Endothelial cell of umbilical vein (primary cell): Measurements from ENCODE around the gene PTPRT. TPM values are rescaled to one million over a fixed set of nuclear protein-coding genes. Genes with fewer than 3 reads are reported as not detected.

Source experiments
- BruUV-seq: library from RNA; stranded (reverse); fragments of 400-500 nt; replicated peaks from 2 replicates; lab custom pipeline; 2021; lab: Mats Ljungman, UMichigan
- CTCF ChIA-PET: fragments of 300-600, 350-600 bp; sonication (Branson Sonifier 250); formaldehyde crosslinking; loops from one replicate; lab custom pipeline; 2021; ENCODE audit warnings: antibody characterized with exemption, inconsistent platforms; lab: Charles Lee
- POLR2A ChIA-PET: fragments of 300-600, 350-600 bp; sonication (Branson Sonifier 250); formaldehyde crosslinking; loops from one replicate; lab custom pipeline; 2021; ENCODE audit warnings: antibody characterized with exemption, inconsistent platforms; lab: Charles Lee
- DNase-seq: peaks from one replicate; pipeline ENCODE4 v3.0.0-alpha.2; 2011; ENCODE audit warnings: low read depth, low spot score
- FAIRE-seq: peaks from 2 replicates; lab custom pipeline; 2011; peaks lifted over from hg19 to GRCh38; lab: Jason Lieb, UNC
- H2AFZ ChIP-seq: 2 replicates; pipeline ENCODE4 v1.6.0; 2012; ENCODE audit warnings: low read depth, low read length, control low read depth, inconsistent platforms
- H3K27ac ChIP-seq: 2 replicates; pipeline ENCODE4 v1.5.1; 2011; ENCODE audit warnings: low read depth, mild to moderate bottlenecking, control low read depth, low read length, moderate library complexity; ENCODE audit not compliant: insufficient read depth
- H3K27me3 ChIP-seq, 2 experiments: 2 replicates each; pipeline versions ENCODE4 v1.6.0 to v1.6.1; 2011; ENCODE audit warnings: low read length in 2 of 2, mixed read lengths in 1 of 2; ENCODE audit not compliant: control insufficient read depth in 2 of 2, insufficient read depth in 2 of 2
- H3K36me3 ChIP-seq, 2 experiments: 2 replicates in 1 of 2; 3 replicates in 1 of 2; pipeline ENCODE4 v1.5.1; 2011; ENCODE audit warnings: low read length in 2 of 2, mild to moderate bottlenecking in 1 of 2, moderate library complexity in 1 of 2; ENCODE audit not compliant: control insufficient read depth in 2 of 2, insufficient read depth in 2 of 2; ENCODE audit errors: extremely low read depth in 1 of 2
- H3K4me1 ChIP-seq: 3 replicates; pipeline ENCODE4 v1.5.1; 2011; ENCODE audit warnings: mild to moderate bottlenecking, low read length; ENCODE audit not compliant: control insufficient read depth, insufficient read depth; ENCODE audit errors: extremely low read depth
- H3K4me2 ChIP-seq: 2 replicates; pipeline ENCODE4 v1.6.1; 2011; ENCODE audit warnings: low read length, control low read depth, mixed read lengths; ENCODE audit not compliant: insufficient read depth
- H3K4me3 ChIP-seq, 3 experiments: fragments of 200-600 bp in 1 of 3; sonication (generic), shearing (Covaris generic) in 1 of 3; replicated peaks in 1 of 3; 2 replicates each; pipeline ENCODE4 v1.5.1; 2011 to 2016; ENCODE audit warnings: control low read depth in 3 of 3, low read length in 3 of 3, mild to moderate bottlenecking in 2 of 3, inconsistent platforms in 1 of 3, low read depth in 1 of 3, moderate library complexity in 1 of 3; ENCODE audit not compliant: insufficient read depth in 1 of 3
- H3K79me2 ChIP-seq: 2 replicates; pipeline ENCODE4 v1.6.0; 2012; ENCODE audit warnings: low read length, inconsistent platforms; ENCODE audit not compliant: control insufficient read depth, insufficient read depth
- H3K9ac ChIP-seq: replicated peaks from 2 replicates; pipeline ENCODE3; 2011; ENCODE audit warnings: low read length, control low read depth; ENCODE audit not compliant: insufficient read depth; ENCODE audit errors: extremely low read depth
- H3K9me1 ChIP-seq: replicated peaks from 3 replicates; pipeline ENCODE4 v1.6.0; 2011; ENCODE audit warnings: mild to moderate bottlenecking, low read length; ENCODE audit not compliant: control insufficient read depth, insufficient read depth; ENCODE audit errors: extremely low read depth
- H3K9me3 ChIP-seq: replicated peaks from 2 replicates; pipeline ENCODE4 v1.5.1; 2012; ENCODE audit warnings: low read length, inconsistent platforms; ENCODE audit not compliant: control insufficient read depth, insufficient read depth
- H4K20me1 ChIP-seq: replicated peaks from 2 replicates; pipeline ENCODE3; 2011; ENCODE audit warnings: mild to moderate bottlenecking, low read length; ENCODE audit not compliant: control insufficient read depth, insufficient read depth; ENCODE audit errors: extremely low read depth
- EZH2 ChIP-seq: IDR thresholded peaks from 2 replicates; pipeline ENCODE4 v1.6.1; 2012; ENCODE audit warnings: borderline replicate concordance, low read depth, mild to moderate bottlenecking, moderate library complexity, low read length, inconsistent platforms; ENCODE audit not compliant: severe bottlenecking
- FOS ChIP-seq: IDR thresholded peaks from 2 replicates; pipeline ENCODE4 v1.6.1; 2011; ENCODE audit warnings: mild to moderate bottlenecking, low read length, moderate library complexity, borderline replicate concordance; ENCODE audit not compliant: insufficient read depth
- GATA2 ChIP-seq: IDR thresholded peaks from 2 replicates; pipeline ENCODE4 v1.7.0; 2011; ENCODE audit warnings: low read depth, mild to moderate bottlenecking, moderate library complexity, mixed read lengths, low read length; ENCODE audit not compliant: insufficient read length, insufficient read depth
- JUN ChIP-seq: IDR thresholded peaks from 2 replicates; pipeline ENCODE4 v1.6.1; 2011; ENCODE audit warnings: borderline replicate concordance, low read depth; ENCODE audit not compliant: insufficient read length, insufficient read depth
- MYC ChIP-seq: IDR thresholded peaks from one replicate; pipeline ENCODE4 v1.6.1; 2011; ENCODE audit warnings: mild to moderate bottlenecking, low read depth, low read length
- POLR2A ChIP-seq: IDR thresholded peaks from 2 replicates; pipeline ENCODE4 v1.6.1; 2012; ENCODE audit warnings: low read depth, mild to moderate bottlenecking, control low read depth, low read length
- POLR2AphosphoS5 ChIP-seq: IDR thresholded peaks from 2 replicates; pipeline ENCODE4 v1.6.1; 2012; ENCODE audit warnings: low read depth, mild to moderate bottlenecking, control low read depth, low read length, moderate library complexity; ENCODE audit not compliant: insufficient read depth
- dilution Hi-C: fragments of 300-500 bp; cut with MboI; formaldehyde crosslinking; loops from one replicate; pipeline ENCODE4 v1.15.0; 2019; ENCODE audit warnings: low sequenced_read_pairs; ENCODE audit not compliant: extremely low pct_ligation_motif_present
- intact Hi-C: fragments of 100-400 bp; cut with micrococcal nuclease; formaldehyde crosslinking; loops from one replicate; pipeline ENCODE4 v1.10.0; 2022
- polyA plus RNA-seq, 4 experiments: library from polyadenylated mRNA; depleted of rRNA in 3 of 4; stranded (reverse) in 3 of 4; unstranded in 1 of 4; fragments of >200 nt; gene quantifications; 2 replicates each; pipeline versions ENCODE4 v1.2.1 to v1.2.3, GENCODE V29; 2011 to 2012; ENCODE audit warnings: missing spikeins in 1 of 4
- total RNA-seq: library from RNA; stranded (reverse); gene quantifications from 2 replicates; pipeline ENCODE4 v1.2.3, GENCODE V29; 2021
- TF ChIP-seq, protein P1 (sequence below): IDR thresholded peaks from 2 replicates; pipeline ENCODE4 v1.6.1; 2011; ENCODE audit not compliant: insufficient read depth, insufficient read length
- TF ChIP-seq, protein P2 (sequence below), 2 donors: IDR thresholded peaks; 1 replicate in 1 of 2; 2 replicates in 1 of 2; pipeline ENCODE4 v1.5.1; 2011; ENCODE audit warnings: low read length in 2 of 2, mild to moderate bottlenecking in 2 of 2, moderate library complexity in 2 of 2, control low read depth in 1 of 2, inconsistent platforms in 1 of 2, low read depth in 1 of 2; ENCODE audit not compliant: insufficient read depth in 1 of 2; ENCODE audit errors: extremely low read depth in 1 of 2

The PTPRT gene
- total and polyA plus RNA-seq, 2 donors (not counting 3 experiments of a cell fraction or from before 2014, with no cell fraction given) = not detected

DNA sequence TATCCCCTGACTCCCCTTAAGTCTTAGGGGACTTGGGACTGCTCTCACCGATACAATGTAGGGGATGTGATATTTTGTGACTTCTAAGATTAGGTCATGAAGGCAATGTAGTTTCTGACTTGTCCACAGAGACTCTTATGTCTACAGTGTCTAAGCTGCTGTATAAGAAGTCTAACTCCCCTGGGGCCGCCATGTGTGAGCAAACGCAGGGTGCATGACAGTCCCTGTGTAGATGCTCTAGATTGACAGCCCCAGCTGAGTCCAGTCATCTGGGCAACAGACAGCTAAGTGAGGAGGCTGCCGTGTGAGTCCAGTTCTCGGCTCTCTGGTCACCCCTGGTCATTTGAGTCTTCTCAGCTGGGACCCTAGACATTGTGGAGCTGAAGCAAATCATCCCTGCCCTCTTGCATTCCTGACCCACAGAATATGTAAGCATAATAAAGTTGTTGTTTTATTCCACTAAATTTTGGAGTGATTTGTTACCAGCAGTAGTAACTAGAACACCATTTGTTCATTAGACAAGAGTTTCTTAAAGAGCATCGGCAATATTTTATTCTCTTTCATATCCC is 828.2 kb downstream of the PTPRT start:
- no peak for FAIRE-seq
- dilution Hi-C loops = no loop called here
- peaks cover 2% of the 10 kb centered on the region for H3K9me3 ChIP-seq

DNA sequence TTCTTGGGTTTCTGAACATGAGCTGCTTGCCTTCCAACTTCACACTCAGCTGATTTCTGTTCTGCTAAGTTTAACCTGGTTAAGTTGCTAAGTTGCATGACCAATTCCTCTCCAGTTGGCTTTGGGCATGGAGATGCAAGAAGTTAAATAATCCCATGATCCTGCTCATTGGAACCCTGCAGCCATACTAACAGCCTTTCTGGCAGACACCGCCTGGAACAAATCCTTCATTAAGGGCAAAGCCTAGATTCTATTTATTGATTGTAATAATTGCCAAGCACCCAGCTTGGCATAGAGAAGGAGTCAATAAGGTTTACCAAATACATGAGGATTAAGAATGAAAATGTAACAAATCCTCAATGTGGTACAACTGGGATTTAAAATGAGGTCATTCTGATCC is 829.1 kb downstream of the PTPRT start:
- no peak overlapping the region for H3K9ac ChIP-seq
- H3K27ac ChIP-seq = no peak overlapping the region
- no peak for DNase-seq
- ChIA-PET CTCF (no interaction called here), POLR2A (no interaction called here)
- H3K79me2 ChIP-seq = no peaks in the 10 kb centered on the region
- H2AFZ ChIP-seq = no peak overlapping the region
- no peaks in the 10 kb centered on the region for H3K36me3 ChIP-seq
- no peaks in the 10 kb centered on the region for H4K20me1 ChIP-seq
- H3K4me1 ChIP-seq = no peaks in the 10 kb centered on the region
- no peaks in the 10 kb centered on the region for H3K9me1 ChIP-seq
- no TSS peak for BruUV-seq
- peaks cover 2% of the 10 kb centered on the region for H3K9me3 ChIP-seq
- TF ChIP-seq FOS (no peak), EZH2 (no peak), MYC (no peak), POLR2AphosphoS5 (no peak), JUN (no peak), GATA2 (no peak), POLR2A (no peak)
- TF ChIP-seq, protein P1, sequence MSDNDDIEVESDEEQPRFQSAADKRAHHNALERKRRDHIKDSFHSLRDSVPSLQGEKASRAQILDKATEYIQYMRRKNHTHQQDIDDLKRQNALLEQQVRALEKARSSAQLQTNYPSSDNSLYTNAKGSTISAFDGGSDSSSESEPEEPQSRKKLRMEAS = no peak
- TF ChIP-seq, protein P2, sequence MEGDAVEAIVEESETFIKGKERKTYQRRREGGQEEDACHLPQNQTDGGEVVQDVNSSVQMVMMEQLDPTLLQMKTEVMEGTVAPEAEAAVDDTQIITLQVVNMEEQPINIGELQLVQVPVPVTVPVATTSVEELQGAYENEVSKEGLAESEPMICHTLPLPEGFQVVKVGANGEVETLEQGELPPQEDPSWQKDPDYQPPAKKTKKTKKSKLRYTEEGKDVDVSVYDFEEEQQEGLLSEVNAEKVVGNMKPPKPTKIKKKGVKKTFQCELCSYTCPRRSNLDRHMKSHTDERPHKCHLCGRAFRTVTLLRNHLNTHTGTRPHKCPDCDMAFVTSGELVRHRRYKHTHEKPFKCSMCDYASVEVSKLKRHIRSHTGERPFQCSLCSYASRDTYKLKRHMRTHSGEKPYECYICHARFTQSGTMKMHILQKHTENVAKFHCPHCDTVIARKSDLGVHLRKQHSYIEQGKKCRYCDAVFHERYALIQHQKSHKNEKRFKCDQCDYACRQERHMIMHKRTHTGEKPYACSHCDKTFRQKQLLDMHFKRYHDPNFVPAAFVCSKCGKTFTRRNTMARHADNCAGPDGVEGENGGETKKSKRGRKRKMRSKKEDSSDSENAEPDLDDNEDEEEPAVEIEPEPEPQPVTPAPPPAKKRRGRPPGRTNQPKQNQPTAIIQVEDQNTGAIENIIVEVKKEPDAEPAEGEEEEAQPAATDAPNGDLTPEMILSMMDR (IDR thresholded peaks at IDR 0.05; ENCODE audit: extremely low read depth in 1 of 2, insufficient read depth in 1 of 2, low read depth in 1 of 2, low read length in 2 of 2) = no peak
- FAIRE-seq = no peak
- intact Hi-C loops (no loop called here), dilution Hi-C loops (no loop called here)
- no peaks in the 10 kb centered on the region for H3K27me3 ChIP-seq
- no peak overlapping the region for H3K4me3 ChIP-seq
- H3K4me2 ChIP-seq = no peak overlapping the region

More for the DNA sequence above, 828.2 kb downstream of the PTPRT start:
- H2AFZ ChIP-seq = no peak overlapping the region
- no peak overlapping the region for H3K9ac ChIP-seq
- H3K79me2 ChIP-seq = no peaks in the 10 kb centered on the region
- intact Hi-C loops = no loop called here
- H3K4me2 ChIP-seq = no peak overlapping the region
- TF ChIP-seq FOS (no peak), MYC (no peak), POLR2A (no peak), POLR2AphosphoS5 (no peak)
- ChIA-PET POLR2A (no interaction called here), CTCF (no interaction called here)
- H3K9me1 ChIP-seq = no peaks in the 10 kb centered on the region
- no peak overlapping the region for H3K27ac ChIP-seq
- no peaks in the 10 kb centered on the region for H3K4me1 ChIP-seq
- no peak overlapping the region for H3K4me3 ChIP-seq
- no peaks in the 10 kb centered on the region for H3K36me3 ChIP-seq
- no peak for DNase-seq
- BruUV-seq = no TSS peak
- H3K27me3 ChIP-seq = no peaks in the 10 kb centered on the region
- H4K20me1 ChIP-seq = no peaks in the 10 kb centered on the region
